HCT116 (cell line): Measurements from ENCODE around the gene IMMP2L. TPM values are rescaled to one million over a fixed set of nuclear protein-coding genes. Genes with fewer than 3 reads are reported as not detected.

ENCODE experiments used
- ATAC-seq: fragments of 200-7000 bp; cut with Tn5 transposase; 2 replicates; pipeline ENCODE4 v1.9.1; 2020; ENCODE audit warnings: mild to moderate bottlenecking, moderate library complexity
- BruUV-seq: library from RNA; stranded (reverse); fragments of 400-500 nt; replicated peaks from 2 replicates; lab custom pipeline; 2021; lab: Mats Ljungman, UMichigan
- CTCF ChIA-PET: fragments of 300-600 bp; sonication (Branson Sonifier 250); formaldehyde crosslinking; loops from one replicate; lab custom pipeline; 2021; ENCODE audit warnings: antibody characterized with exemption; lab: Charles Lee
- POLR2A ChIA-PET: fragments of 300-600, 350-600 bp; sonication (Branson Sonifier 250); formaldehyde crosslinking; loops from one replicate; lab custom pipeline; 2021; ENCODE audit warnings: antibody characterized with exemption; lab: Charles Lee
- RAD21 ChIA-PET, 2 experiments: fragments of 300-600 bp; sonication (Branson Sonifier 250); formaldehyde crosslinking; loops; one replicate each; lab custom pipeline; 2023; ENCODE audit warnings: low total read pairs in 2 of 2; ENCODE audit not compliant: uncharacterized antibody in 2 of 2, unreplicated experiment in 2 of 2, low non-redundant PET in 1 of 2; lab: Charles Lee
- DNase-seq: peaks from one replicate; pipeline ENCODE4 v3.0.0-alpha.2; 2010; ENCODE audit warnings: low read depth, low spot score
- H2AFZ ChIP-seq: fragments of 200-600 bp; shearing (Covaris generic), sonication (generic); 2 replicates; pipeline ENCODE4 v1.6.1; 2017; ENCODE audit warnings: low read depth, mixed run types, mixed read lengths, antibody characterized with exemption, low read length; ENCODE audit not compliant: poor library complexity, severe bottlenecking
- H3K27ac ChIP-seq: 2 replicates; pipeline ENCODE4 v1.5.1; 2012; ENCODE audit warnings: low read depth, low read length
- H3K27me3 ChIP-seq: fragments of 200-600 bp; sonication (generic); 2 replicates; pipeline ENCODE4 v1.6.1; 2016; ENCODE audit warnings: mixed run types, low read length, mixed read lengths; ENCODE audit not compliant: insufficient read depth
- H3K36me3 ChIP-seq, 2 experiments: fragments of 200-500 bp in 1 of 2; fragments of 200-600 bp in 1 of 2; sonication (Bioruptor generic) in 1 of 2; sonication (generic) in 1 of 2; 2 replicates each; pipeline versions ENCODE4 v1.5.1 to v1.6.1; 2014 to 2016; ENCODE audit warnings: low read length in 2 of 2, inconsistent platforms in 1 of 2, mixed read lengths in 1 of 2, mixed run types in 1 of 2; ENCODE audit not compliant: insufficient read depth in 2 of 2, control insufficient read depth in 1 of 2
- H3K4me1 ChIP-seq, 2 experiments: fragments of 200-600 bp in 1 of 2; sonication (generic) in 1 of 2; 2 replicates each; pipeline versions ENCODE4 v1.5.1 to v1.6.1; 2012 to 2017; ENCODE audit warnings: low read length in 2 of 2, inconsistent platforms in 1 of 2, mild to moderate bottlenecking in 1 of 2, mixed read lengths in 1 of 2, mixed run types in 1 of 2, moderate library complexity in 1 of 2; ENCODE audit not compliant: insufficient read depth in 2 of 2, control insufficient read depth in 1 of 2
- H3K4me2 ChIP-seq: fragments of 200-600 bp; sonication (generic); 2 replicates; pipeline ENCODE4 v1.6.1; 2017; ENCODE audit warnings: mixed run types, low read length, mixed read lengths
- H3K4me3 ChIP-seq, 2 experiments: fragments of 200-600 bp in 1 of 2; sonication (generic) in 1 of 2; replicated peaks in 1 of 2; 2 replicates each; pipeline ENCODE4 v1.5.1; 2011 to 2016; ENCODE audit warnings: low read length in 2 of 2, control low read depth in 1 of 2, low read depth in 1 of 2, mild to moderate bottlenecking in 1 of 2, mixed read lengths in 1 of 2, mixed run types in 1 of 2
- H3K79me2 ChIP-seq: fragments of 200-600 bp; sonication (generic); 2 replicates; pipeline ENCODE4 v1.6.1; 2017; ENCODE audit warnings: mild to moderate bottlenecking, mixed run types, low read length, moderate library complexity, mixed read lengths; ENCODE audit not compliant: insufficient read depth
- H3K9ac ChIP-seq: fragments of 200-600 bp; sonication (generic); 2 replicates; pipeline ENCODE4 v1.6.1; 2016; ENCODE audit warnings: low read length, mixed read lengths
- H3K9me2 ChIP-seq: fragments of 200-600 bp; sonication (generic), shearing (Covaris generic); 2 replicates; pipeline ENCODE4 v1.6.1; 2017; ENCODE audit warnings: mixed run types, mild to moderate bottlenecking, moderate library complexity; ENCODE audit not compliant: insufficient read depth
- H3K9me3 ChIP-seq, 2 experiments: fragments of 200-500 bp in 1 of 2; fragments of 200-600 bp in 1 of 2; sonication (Bioruptor generic) in 1 of 2; sonication (generic) in 1 of 2; 2 replicates each; pipeline ENCODE4 v1.6.1; 2014 to 2017; ENCODE audit warnings: low read length in 2 of 2, mixed read lengths in 2 of 2, inconsistent platforms in 1 of 2, low read depth in 1 of 2, mild to moderate bottlenecking in 1 of 2, mixed run types in 1 of 2, moderate library complexity in 1 of 2; ENCODE audit not compliant: control insufficient read depth in 1 of 2, insufficient read depth in 1 of 2
- H4K20me1 ChIP-seq: fragments of 200-600 bp; sonication (generic), shearing (Covaris generic); 2 replicates; pipeline ENCODE4 v1.6.1; 2017; ENCODE audit warnings: mixed run types, mild to moderate bottlenecking, moderate library complexity; ENCODE audit not compliant: insufficient read depth
- CBX3 ChIP-seq: IDR thresholded peaks from 2 replicates; pipeline ENCODE4 v1.6.1; 2012; ENCODE audit warnings: low read depth
- CEBPB ChIP-seq: IDR thresholded peaks from 2 replicates; pipeline ENCODE4 v1.6.1; 2012; ENCODE audit warnings: low read depth
- EGR1 ChIP-seq: IDR thresholded peaks from 2 replicates; pipeline ENCODE4 v1.6.1; 2012; ENCODE audit warnings: low read depth
- EZH2 ChIP-seq: fragments of 200-600 bp; sonication (generic); IDR thresholded peaks from 2 replicates; pipeline ENCODE4 v1.6.1; 2017; ENCODE audit warnings: antibody characterized with exemption, mixed run types
- FOSL1 ChIP-seq: IDR thresholded peaks from 2 replicates; pipeline ENCODE4 v1.6.1; 2012; ENCODE audit warnings: low read depth
- JUND ChIP-seq: IDR thresholded peaks from 2 replicates; pipeline ENCODE4 v1.6.1; 2012
- SIN3A ChIP-seq: IDR thresholded peaks from 2 replicates; pipeline ENCODE4 v1.6.1; 2012; ENCODE audit warnings: low read depth
- ZFX ChIP-seq: fragments of 450-650 bp; IDR thresholded peaks from 2 replicates; pipeline ENCODE4 v1.6.1; 2017
- ZNF274 ChIP-seq: fragments of 200-500 bp; sonication (Bioruptor generic); IDR thresholded peaks from 2 replicates; pipeline ENCODE4 v1.6.1; 2014; ENCODE audit warnings: mild to moderate bottlenecking, low read depth, low read length, inconsistent platforms
- intact Hi-C: fragments of 100-400 bp; cut with micrococcal nuclease; formaldehyde crosslinking; loops from 2 replicates; pipeline ENCODE4 v1.10.0; 2022
- total RNA-seq: library from RNA; stranded (reverse); gene quantifications from one replicate; pipeline ENCODE4 v1.2.1, GENCODE V29; 2021; ENCODE audit not compliant: unreplicated experiment
- TF ChIP-seq, protein P1 (sequence below): IDR thresholded peaks from 2 replicates; pipeline ENCODE4 v1.6.1; 2012; ENCODE audit warnings: low read depth
- TF ChIP-seq, protein P2 (sequence below): IDR thresholded peaks from 2 replicates; pipeline ENCODE4 v1.6.1; 2012

The IMMP2L gene
- total RNA-seq, 1 experiment from 2014 or later: 21.1 TPM

GRCh38 chr7:111105269-111105668, 457.0 kb downstream of the IMMP2L start:
- RAD21 ChIA-PET: no interaction called here
- Histone ChIP-seq H4K20me1 (no peaks in the 10 kb centered on the region), H3K36me3 (no peaks in the 10 kb centered on the region), H3K27ac (no peak overlapping the region), H3K79me2 (no peaks in the 10 kb centered on the region), H2AFZ (no peak overlapping the region), H3K9ac (no peak overlapping the region), H3K27me3 (no peaks in the 10 kb centered on the region), H3K9me3 (no peaks in the 10 kb centered on the region), H3K9me2 (no peaks in the 10 kb centered on the region), H3K4me1 (no peaks in the 10 kb centered on the region), H3K4me3 (no peak overlapping the region)
- DNase-seq (no peak), ATAC-seq (no peak)
- CTCF ChIA-PET: no interaction called here
- intact Hi-C loops: no loop called here
- POLR2A ChIA-PET: no interaction called here
- TF ChIP-seq CBX3: no peak
- no peak for TF ChIP-seq JUND
- TF ChIP-seq, protein P1, sequence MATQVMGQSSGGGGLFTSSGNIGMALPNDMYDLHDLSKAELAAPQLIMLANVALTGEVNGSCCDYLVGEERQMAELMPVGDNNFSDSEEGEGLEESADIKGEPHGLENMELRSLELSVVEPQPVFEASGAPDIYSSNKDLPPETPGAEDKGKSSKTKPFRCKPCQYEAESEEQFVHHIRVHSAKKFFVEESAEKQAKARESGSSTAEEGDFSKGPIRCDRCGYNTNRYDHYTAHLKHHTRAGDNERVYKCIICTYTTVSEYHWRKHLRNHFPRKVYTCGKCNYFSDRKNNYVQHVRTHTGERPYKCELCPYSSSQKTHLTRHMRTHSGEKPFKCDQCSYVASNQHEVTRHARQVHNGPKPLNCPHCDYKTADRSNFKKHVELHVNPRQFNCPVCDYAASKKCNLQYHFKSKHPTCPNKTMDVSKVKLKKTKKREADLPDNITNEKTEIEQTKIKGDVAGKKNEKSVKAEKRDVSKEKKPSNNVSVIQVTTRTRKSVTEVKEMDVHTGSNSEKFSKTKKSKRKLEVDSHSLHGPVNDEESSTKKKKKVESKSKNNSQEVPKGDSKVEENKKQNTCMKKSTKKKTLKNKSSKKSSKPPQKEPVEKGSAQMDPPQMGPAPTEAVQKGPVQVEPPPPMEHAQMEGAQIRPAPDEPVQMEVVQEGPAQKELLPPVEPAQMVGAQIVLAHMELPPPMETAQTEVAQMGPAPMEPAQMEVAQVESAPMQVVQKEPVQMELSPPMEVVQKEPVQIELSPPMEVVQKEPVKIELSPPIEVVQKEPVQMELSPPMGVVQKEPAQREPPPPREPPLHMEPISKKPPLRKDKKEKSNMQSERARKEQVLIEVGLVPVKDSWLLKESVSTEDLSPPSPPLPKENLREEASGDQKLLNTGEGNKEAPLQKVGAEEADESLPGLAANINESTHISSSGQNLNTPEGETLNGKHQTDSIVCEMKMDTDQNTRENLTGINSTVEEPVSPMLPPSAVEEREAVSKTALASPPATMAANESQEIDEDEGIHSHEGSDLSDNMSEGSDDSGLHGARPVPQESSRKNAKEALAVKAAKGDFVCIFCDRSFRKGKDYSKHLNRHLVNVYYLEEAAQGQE: no peak
- no peak for TF ChIP-seq EZH2
- no peak for TF ChIP-seq SIN3A
- no peak for TF ChIP-seq ZNF274
- no peak for TF ChIP-seq FOSL1
- no peak for TF ChIP-seq CEBPB
- TF ChIP-seq, all 23 proteins: peak for 0
- no peak overlapping the region for H3K4me2 ChIP-seq
- BruUV-seq: no TSS peak

- Histone ChIP-seq H3K4me2 (no peak overlapping the region), H3K27me3 (no peaks in the 10 kb centered on the region), H3K9me3 (no peaks in the 10 kb centered on the region), H3K9ac (no peak overlapping the region), H3K9me2 (no peaks in the 10 kb centered on the region), H3K27ac (no peak overlapping the region), H4K20me1 (no peaks in the 10 kb centered on the region), H2AFZ (no peak overlapping the region), H3K4me3 (no peak overlapping the region), H3K36me3 (no peaks in the 10 kb centered on the region), H3K79me2 (no peaks in the 10 kb centered on the region), H3K4me1 (no peaks in the 10 kb centered on the region)
- ATAC-seq (no peak), DNase-seq (no peak)
- TF ChIP-seq, protein P2, sequence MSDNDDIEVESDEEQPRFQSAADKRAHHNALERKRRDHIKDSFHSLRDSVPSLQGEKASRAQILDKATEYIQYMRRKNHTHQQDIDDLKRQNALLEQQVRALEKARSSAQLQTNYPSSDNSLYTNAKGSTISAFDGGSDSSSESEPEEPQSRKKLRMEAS: no peak
- TF ChIP-seq EGR1: no peak
- no peak for TF ChIP-seq ZFX
- no peak for TF ChIP-seq SIN3A
- TF ChIP-seq FOSL1: no peak
- TF ChIP-seq, protein P1: no peak
- BruUV-seq: no TSS peak
- ChIA-PET POLR2A (no interaction called here), CTCF (no interaction called here), RAD21 (no interaction called here)
- intact Hi-C loops: no loop called here
Observed at GRCh38 chr7:111104710-111105109, 457.6 kb downstream of the IMMP2L start.
